ENCODE data around the gene SERPINE1.

GRCh38 chr7:101094791-101095375 is 32.0 kb upstream of the SERPINE1 start:
- TF ChIP-seq CTCF (IDR thresholded peaks at IDR 0.05; ENCODE audit: low read length), result peak; percentile 36
- TF ChIP-seq EZH2 (optimal IDR thresholded peaks at IDR 0.05; ENCODE audit: low read depth, low read length), result no peak
- TF ChIP-seq EZH2phosphoT487 (IDR thresholded peaks at IDR 0.05; ENCODE audit: low read length), result no peak
